ENCODE data around the gene RBM6. TPM values are rescaled to one million over a fixed set of nuclear protein-coding genes. Genes with fewer than 3 reads are reported as not detected.
"Not testable (repeated sequence)": the region's sequence is repeated elsewhere in the genome, so short reads cannot be mapped to it uniquely, and the experiment has no call there.

The RBM6 gene
- total RNA-seq, 6 donors from 2014 or later = 67.9 to 380 (median 123) TPM

DNA sequence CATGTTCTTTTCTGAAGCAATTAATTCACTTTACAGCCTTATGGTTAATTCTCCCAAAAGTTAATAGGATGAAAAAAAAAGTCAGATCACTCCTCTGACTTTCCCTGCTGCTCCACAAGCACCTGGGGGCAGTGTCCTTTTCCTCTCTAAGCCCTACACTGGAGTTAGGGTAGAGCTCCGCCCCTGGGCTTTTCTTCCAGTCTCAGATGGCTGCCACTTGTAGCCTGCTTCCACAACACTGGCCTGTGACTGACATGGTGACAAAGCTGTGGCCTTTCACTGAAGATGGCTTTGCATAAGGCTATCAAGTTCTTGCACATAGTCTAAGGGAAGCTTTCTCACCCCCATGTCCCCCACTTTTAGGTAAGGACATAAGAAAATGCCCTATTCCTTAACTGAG is 9.0 kb upstream of the RBM6 start:
- ATAC-seq (ENCODE audit: low FRiP score in 2 of 2) (no peak), DNase-seq (peak in 1 of 2 donors; percentile 49)
- peak overlapping the region in 1 of 4 donors; percentile 88 for H3K27ac ChIP-seq
- WGBS, 2 donors = 83 to 100% methylated on average over 1 of the region's 1 CpG
- no peaks in the 10 kb centered on the region for H3K36me3 ChIP-seq
- H3K9me3 ChIP-seq = no peaks in the 10 kb centered on the region
- TF ChIP-seq POLR2A (IDR thresholded peaks at IDR 0.05) = no peak
- H3K4me3 ChIP-seq = no peak overlapping the region
- H3K4me1 ChIP-seq = peaks cover 15 to 26% (median 18%) of the 10 kb centered on the region in 4 donors
- no peaks in the 10 kb centered on the region for H3K27me3 ChIP-seq

- H3K4me1 ChIP-seq = peaks cover 15 to 26% (median 18%) of the 10 kb centered on the region in 4 donors
- not testable (repeated sequence) for H3K9me3 ChIP-seq; H3K36me3 ChIP-seq; DNase-seq; H3K27ac ChIP-seq; H3K4me3 ChIP-seq; H3K27me3 ChIP-seq; ATAC-seq (ENCODE audit: low FRiP score in 2 of 2)
- WGBS, 2 donors = 95 to 99% methylated on average over 11 to 15 of the region's 15 CpGs
Observed at GRCh38 chr3:49932281-49932680, 7.7 kb upstream of the RBM6 start.

DNA sequence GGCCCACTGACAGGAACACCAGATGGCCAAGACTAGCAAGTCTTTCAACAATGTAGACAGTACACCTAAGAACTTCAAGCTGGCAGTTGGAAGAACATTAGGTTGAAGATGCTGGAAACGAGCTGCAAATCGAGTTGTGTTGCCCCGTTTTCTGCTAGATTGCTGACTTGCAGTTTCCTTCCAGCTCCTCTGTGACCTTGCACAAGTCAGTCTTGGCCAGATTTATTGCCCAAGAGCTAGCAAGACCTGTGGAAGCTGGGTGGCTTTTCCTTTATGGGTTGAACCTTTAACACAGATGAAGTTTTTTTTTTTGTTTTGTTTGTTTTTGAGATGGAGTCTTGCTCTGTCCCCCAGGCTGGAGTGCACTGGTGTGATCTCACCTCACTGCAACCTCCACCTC is 2.9 kb upstream of the RBM6 start:
- H3K36me3 ChIP-seq = no peaks in the 10 kb centered on the region
- no peak for ATAC-seq (ENCODE audit: low FRiP score in 2 of 2)
- no peaks in the 10 kb centered on the region for H3K27me3 ChIP-seq
- H3K9me3 ChIP-seq = no peaks in the 10 kb centered on the region
- H3K4me1 ChIP-seq = peaks cover 6 to 21% (median 17%) of the 10 kb centered on the region in 4 donors
- H3K4me3 ChIP-seq = no peak overlapping the region
- TF ChIP-seq EP300 (IDR thresholded peaks at IDR 0.05) (no peak), POLR2A (IDR thresholded peaks at IDR 0.05) (no peak), POLR2AphosphoS5 (IDR thresholded peaks at IDR 0.05) (no peak)
- TF ChIP-seq, protein P1, sequence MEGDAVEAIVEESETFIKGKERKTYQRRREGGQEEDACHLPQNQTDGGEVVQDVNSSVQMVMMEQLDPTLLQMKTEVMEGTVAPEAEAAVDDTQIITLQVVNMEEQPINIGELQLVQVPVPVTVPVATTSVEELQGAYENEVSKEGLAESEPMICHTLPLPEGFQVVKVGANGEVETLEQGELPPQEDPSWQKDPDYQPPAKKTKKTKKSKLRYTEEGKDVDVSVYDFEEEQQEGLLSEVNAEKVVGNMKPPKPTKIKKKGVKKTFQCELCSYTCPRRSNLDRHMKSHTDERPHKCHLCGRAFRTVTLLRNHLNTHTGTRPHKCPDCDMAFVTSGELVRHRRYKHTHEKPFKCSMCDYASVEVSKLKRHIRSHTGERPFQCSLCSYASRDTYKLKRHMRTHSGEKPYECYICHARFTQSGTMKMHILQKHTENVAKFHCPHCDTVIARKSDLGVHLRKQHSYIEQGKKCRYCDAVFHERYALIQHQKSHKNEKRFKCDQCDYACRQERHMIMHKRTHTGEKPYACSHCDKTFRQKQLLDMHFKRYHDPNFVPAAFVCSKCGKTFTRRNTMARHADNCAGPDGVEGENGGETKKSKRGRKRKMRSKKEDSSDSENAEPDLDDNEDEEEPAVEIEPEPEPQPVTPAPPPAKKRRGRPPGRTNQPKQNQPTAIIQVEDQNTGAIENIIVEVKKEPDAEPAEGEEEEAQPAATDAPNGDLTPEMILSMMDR (IDR thresholded peaks at IDR 0.05) = no peak
- DNase-seq = no peak
- H3K27ac ChIP-seq = no peak overlapping the region
- 32 to 50% methylated on average over 3 of the region's 3 CpGs for WGBS, 2 donors

- H3K9me3 ChIP-seq = no peaks in the 10 kb centered on the region
Observed at GRCh38 chr3:49940667-49941249, 808 bp downstream of the RBM6 start.

GRCh38 chr3:49942651-49943050 is 2.7 kb downstream of the RBM6 start:
- Histone ChIP-seq H3K4me3 (no peak overlapping the region), H3K4me1 (peaks cover 8 to 27% (median 26%) of the 10 kb centered on the region in 4 donors), H3K27me3 (no peaks in the 10 kb centered on the region), H3K27ac (no peak overlapping the region), H3K36me3 (peaks cover 0 to 7% (median 0%) of the 10 kb centered on the region in 4 donors), H3K9me3 (no peaks in the 10 kb centered on the region)
- no peak for ATAC-seq (ENCODE audit: low FRiP score in 2 of 2)
- TF ChIP-seq, protein P1 (IDR thresholded peaks at IDR 0.05) = no peak
- TF ChIP-seq POLR2A (IDR thresholded peaks at IDR 0.05) = no peak
- no peak for DNase-seq
- WGBS, 2 donors = 81% methylated on average over 2 of the region's 2 CpGs

More at GRCh38 chr3:49940667-49941249, 808 bp downstream of the RBM6 start:
- no peak for ATAC-seq (ENCODE audit: low FRiP score in 2 of 2)
- no peak for TF ChIP-seq EP300 (IDR thresholded peaks at IDR 0.05)
- DNase-seq = no peak
- Histone ChIP-seq H3K4me3 (peak overlapping the region; percentile 55 to 76 (median 68)), H3K4me1 (peaks cover 8 to 27% (median 26%) of the 10 kb centered on the region in 4 donors), H3K36me3 (no peaks in the 10 kb centered on the region), H3K27me3 (no peaks in the 10 kb centered on the region), H3K27ac (peak overlapping the region; percentile 92 to 95 (median 94))
- WGBS, 2 donors = 7 to 9% methylated on average over 23 of the region's 23 CpGs

DNA sequence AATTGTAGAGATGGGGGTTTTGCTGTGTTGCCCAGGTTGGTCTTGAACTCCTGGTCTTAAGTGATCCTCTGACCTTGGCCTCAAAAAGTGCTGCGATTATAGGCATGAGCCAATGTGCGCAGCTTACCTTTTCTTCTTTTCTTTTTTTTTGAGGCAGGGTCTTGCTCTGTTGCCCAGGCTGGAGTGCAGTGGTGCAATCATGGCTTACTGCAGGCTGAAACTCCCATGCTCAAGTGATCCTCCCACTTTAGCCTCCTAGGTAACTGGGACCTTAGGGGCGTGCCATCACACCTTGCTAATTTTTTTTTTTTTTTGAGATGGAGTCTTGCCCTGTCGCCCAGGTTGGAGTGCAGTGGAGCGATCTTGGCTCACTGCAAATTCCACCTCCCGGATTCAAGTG is 13.0 kb downstream of the RBM6 start:
- H3K9me3 ChIP-seq = no peaks in the 10 kb centered on the region
- no peak for ATAC-seq (ENCODE audit: low FRiP score in 2 of 2)
- H3K27ac ChIP-seq = no peak overlapping the region
- peaks cover 8 to 27% (median 17%) of the 10 kb centered on the region in 4 donors for H3K4me1 ChIP-seq
- whole genome bisulfite sequencing, 2 donors = 95 to 99% methylated on average over 6 of the region's 6 CpGs
- TF ChIP-seq, protein P1 (IDR thresholded peaks at IDR 0.05) = no peak
- TF ChIP-seq EP300 (IDR thresholded peaks at IDR 0.05) = no peak
- TF ChIP-seq POLR2A (IDR thresholded peaks at IDR 0.05) = no peak
- TF ChIP-seq POLR2AphosphoS5 (IDR thresholded peaks at IDR 0.05) = no peak
- H3K4me3 ChIP-seq = no peak overlapping the region
- H3K27me3 ChIP-seq = no peaks in the 10 kb centered on the region
- no peaks in the 10 kb centered on the region for H3K36me3 ChIP-seq
- DNase-seq = no peak

All from upper lobe of left lung (tissue), 6 donors.